IMR-90 (cell line): ENCODE data around the gene HDGFL2. TPM values are rescaled to one million over a fixed set of nuclear protein-coding genes. Genes with fewer than 3 reads are reported as not detected.

Experiments
- ATAC-seq: fragments of 200-7000 bp; cut with Tn5 transposase; 2 replicates; pipeline ENCODE4 v1.9.1; 2020; ENCODE audit warnings: low read depth, mild to moderate bottlenecking, moderate library complexity
- BruUV-seq: library from RNA; stranded (reverse); fragments of 400-500 nt; replicated peaks from 2 replicates; lab custom pipeline; 2021; lab: Mats Ljungman, UMichigan
- CTCF ChIA-PET: fragments of 300-600 bp; formaldehyde crosslinking; extraction: SDS; loops from one replicate; lab custom pipeline; 2021; ENCODE audit warnings: antibody characterized with exemption; lab: Yijun Ruan, JAX
- POLR2A ChIA-PET: fragments of 300-600 bp; sonication (Branson Sonifier 250); formaldehyde crosslinking; loops from one replicate; lab custom pipeline; 2022; ENCODE audit warnings: antibody characterized with exemption; ENCODE audit not compliant: unreplicated experiment; lab: Charles Lee
- DNase-seq: peaks from one replicate; pipeline ENCODE4 v3.0.0; 2013
- H2AFZ ChIP-seq: replicated peaks from 2 replicates; pipeline ENCODE3; 2013; ENCODE audit warnings: low read length, mild to moderate bottlenecking; ENCODE audit not compliant: poor library complexity
- H2AK5ac ChIP-seq: 2 replicates; pipeline ENCODE4 v1.6.1; 2013; ENCODE audit warnings: low read depth, low read length, inconsistent platforms
- H2AK9ac ChIP-seq: replicated peaks from 2 replicates; pipeline ENCODE3; 2013; ENCODE audit warnings: mild to moderate bottlenecking, low read depth, low read length, moderate library complexity; ENCODE audit not compliant: poor library complexity
- H2BK120ac ChIP-seq: 2 replicates; pipeline ENCODE4 v1.6.1; 2013; ENCODE audit warnings: low read depth, low read length, inconsistent platforms
- H2BK15ac ChIP-seq: 3 replicates; pipeline ENCODE4 v1.6.1; 2013; ENCODE audit warnings: low read depth, low read length, inconsistent platforms
- H2BK20ac ChIP-seq: 2 replicates; pipeline ENCODE4 v1.6.1; 2013; ENCODE audit warnings: low read depth, mild to moderate bottlenecking, inconsistent platforms, low read length, moderate library complexity
- H2BK5ac ChIP-seq: 2 replicates; pipeline ENCODE4 v1.6.1; 2013; ENCODE audit warnings: mild to moderate bottlenecking, low read depth, low read length, inconsistent platforms; ENCODE audit not compliant: poor library complexity, severe bottlenecking
- H3K14ac ChIP-seq: replicated peaks from 2 replicates; pipeline ENCODE4 v1.6.1; 2013; ENCODE audit warnings: low read depth, low read length, inconsistent platforms
- H3K18ac ChIP-seq: 2 replicates; pipeline ENCODE4 v1.6.1; 2013; ENCODE audit warnings: low read depth, low read length, control low read depth
- H3K23ac ChIP-seq: 2 replicates; pipeline ENCODE4 v1.6.1; 2013; ENCODE audit warnings: low read depth, low read length, inconsistent platforms
- H3K27ac ChIP-seq: 2 replicates; pipeline ENCODE4 v1.5.1; 2013; ENCODE audit warnings: mild to moderate bottlenecking, control low read depth, low read length; ENCODE audit not compliant: insufficient read depth
- H3K27me3 ChIP-seq: 2 replicates; pipeline ENCODE4 v1.6.1; 2013; ENCODE audit warnings: low read length; ENCODE audit not compliant: control insufficient read depth, insufficient read depth
- H3K36me3 ChIP-seq: 2 replicates; pipeline ENCODE4 v1.6.1; 2013; ENCODE audit warnings: low read length, mixed read lengths; ENCODE audit not compliant: control insufficient read depth, insufficient read depth
- H3K4ac ChIP-seq: 2 replicates; pipeline ENCODE4 v1.6.1; 2013; ENCODE audit warnings: low read depth, low read length, inconsistent platforms
- H3K4me1 ChIP-seq: 2 replicates; pipeline ENCODE4 v1.6.1; 2013; ENCODE audit warnings: low read length, mixed read lengths; ENCODE audit not compliant: control insufficient read depth, insufficient read depth
- H3K4me2 ChIP-seq: 2 replicates; pipeline ENCODE4 v1.6.1; 2013; ENCODE audit warnings: low read depth, mild to moderate bottlenecking, control low read depth, low read length, moderate library complexity
- H3K4me3 ChIP-seq: 2 replicates; pipeline ENCODE4 v1.5.1; 2013; ENCODE audit warnings: low read depth, mild to moderate bottlenecking, control low read depth, low read length, moderate library complexity; ENCODE audit not compliant: insufficient read depth
- H3K56ac ChIP-seq: 2 replicates; pipeline ENCODE4 v1.6.1; 2013; ENCODE audit warnings: low read length, inconsistent platforms; ENCODE audit not compliant: insufficient read depth; ENCODE audit errors: extremely low read depth
- H3K79me1 ChIP-seq, 2 experiments: 2 replicates each; pipeline ENCODE4 v1.6.1; 2013; ENCODE audit warnings: low read length in 2 of 2, inconsistent platforms in 1 of 2, low read depth in 1 of 2
- H3K9ac ChIP-seq: 2 replicates; pipeline ENCODE4 v1.6.1; 2013; ENCODE audit warnings: low read depth, low read length, control low read depth
- H3K9me1 ChIP-seq: 2 replicates; pipeline ENCODE4 v1.6.1; 2013; ENCODE audit warnings: low read length, inconsistent platforms; ENCODE audit not compliant: insufficient read depth
- H3K9me3 ChIP-seq: 2 replicates; pipeline ENCODE4 v1.6.1; 2013; ENCODE audit warnings: low read length; ENCODE audit not compliant: control insufficient read depth, insufficient read depth
- H4K20me1 ChIP-seq: 2 replicates; pipeline ENCODE4 v1.6.1; 2013; ENCODE audit warnings: low read length, inconsistent platforms; ENCODE audit not compliant: insufficient read depth
- H4K5ac ChIP-seq: 2 replicates; pipeline ENCODE4 v1.6.1; 2013; ENCODE audit warnings: mild to moderate bottlenecking, low read depth, low read length, control low read depth
- H4K8ac ChIP-seq, 2 experiments: 2 replicates each; pipeline ENCODE4 v1.6.1; 2013; ENCODE audit warnings: low read depth in 2 of 2, low read length in 2 of 2, control low read depth in 1 of 2, inconsistent platforms in 1 of 2
- H4K91ac ChIP-seq: 2 replicates; pipeline ENCODE4 v1.6.1; 2013; ENCODE audit warnings: low read depth, low read length, inconsistent platforms; ENCODE audit not compliant: insufficient read depth
- BHLHE40 ChIP-seq: fragments of 150-350 bp; IDR thresholded peaks from 2 replicates; pipeline ENCODE4 v1.6.1; 2016; ENCODE audit warnings: mild to moderate bottlenecking, low read depth, low read length
- CEBPB ChIP-seq: IDR thresholded peaks from 2 replicates; pipeline ENCODE4 v1.6.1; 2012; ENCODE audit warnings: low read depth, low read length, improper control_type of control experiment
- CHD1 ChIP-seq: IDR thresholded peaks from 2 replicates; pipeline ENCODE4 v1.6.1; 2012; ENCODE audit warnings: low read depth, low read length, improper control_type of control experiment
- CTCF ChIP-seq: conservative IDR thresholded peaks from 2 replicates; pipeline ENCODE4 v1.5.1; 2012; ENCODE audit warnings: mild to moderate bottlenecking, low read depth, low read length, improper control_type of control experiment
- ELK1 ChIP-seq: fragments of 150-350 bp; IDR thresholded peaks from 2 replicates; pipeline ENCODE4 v1.6.1; 2016; ENCODE audit warnings: low read depth, mild to moderate bottlenecking, low read length, moderate library complexity, borderline replicate concordance
- FOS ChIP-seq: fragments of 150-350 bp; IDR thresholded peaks from 2 replicates; pipeline ENCODE4 v1.6.1; 2016; ENCODE audit warnings: low read depth, low read length
- MAFK ChIP-seq: IDR thresholded peaks from 2 replicates; pipeline ENCODE4 v1.6.1; 2012; ENCODE audit warnings: low read depth, low read length, improper control_type of control experiment
- MAZ ChIP-seq: IDR thresholded peaks from 2 replicates; pipeline ENCODE4 v1.6.1; 2012; ENCODE audit warnings: low read depth, mild to moderate bottlenecking, low read length, improper control_type of control experiment, moderate library complexity, borderline replicate concordance
- MXI1 ChIP-seq: IDR thresholded peaks from 2 replicates; pipeline ENCODE4 v1.6.1; 2012; ENCODE audit warnings: low read depth, mild to moderate bottlenecking, low read length, moderate library complexity, borderline replicate concordance
- NFE2L2 ChIP-seq: fragments of 150-350 bp; IDR thresholded peaks from 2 replicates; pipeline ENCODE4 v1.6.1; 2016; ENCODE audit warnings: low read depth, mild to moderate bottlenecking, low read length
- POLR2A ChIP-seq: IDR thresholded peaks from 2 replicates; pipeline ENCODE4 v1.6.1; 2012; ENCODE audit warnings: mild to moderate bottlenecking, low read depth, low read length
- RAD21 ChIP-seq: IDR thresholded peaks from 2 replicates; pipeline ENCODE4 v1.6.1; 2012; ENCODE audit warnings: low read length, improper control_type of control experiment
- RCOR1 ChIP-seq: IDR thresholded peaks from 2 replicates; pipeline ENCODE4 v1.6.1; 2012; ENCODE audit warnings: mild to moderate bottlenecking, low read length, improper control_type of control experiment; ENCODE audit not compliant: insufficient replicate concordance
- RFX5 ChIP-seq: IDR thresholded peaks from 2 replicates; pipeline ENCODE4 v1.8.0; 2012; ENCODE audit warnings: low read depth, mild to moderate bottlenecking, low read length, moderate library complexity
- SMC3 ChIP-seq: fragments of 150-350 bp; IDR thresholded peaks from 2 replicates; pipeline ENCODE4 v1.6.1; 2016; ENCODE audit warnings: low read depth, mild to moderate bottlenecking, antibody characterized with exemption, low read length, moderate library complexity
- USF2 ChIP-seq: fragments of 150-350 bp; IDR thresholded peaks from 2 replicates; pipeline ENCODE4 v1.6.1; 2017; ENCODE audit warnings: mild to moderate bottlenecking, antibody characterized with exemption, low read length, low read depth
- WGBS, 2 experiments: methylation state at CpG; one replicate each; pipeline versions ENCODE4 v1.1.5 to v1.1.7; 2013; ENCODE audit warnings: missing lambda C conversion rate in 2 of 2; ENCODE audit not compliant: insufficient read length in 1 of 2; ENCODE audit errors: extremely low coverage in 2 of 2; 5-methylcytosine and 5-hydroxymethylcytosine counted together
- dilution Hi-C: fragments of 300-500 bp; cut with HindIII; formaldehyde crosslinking; loops from one replicate; pipeline ENCODE4 v1.14.3; 2018; ENCODE audit warnings: low sequenced_read_pairs; ENCODE audit not compliant: unreplicated experiment
- in situ Hi-C: fragments of 300-500 bp; cut with MboI; formaldehyde crosslinking; loops from 3 replicates; pipeline ENCODE4 v1.14.3; 2019; ENCODE audit warnings: low sequenced_read_pairs, inconsistent platforms, mixed read lengths
- intact Hi-C: fragments of 100-400 bp; cut with micrococcal nuclease; formaldehyde crosslinking; loops from 2 replicates; pipeline ENCODE4 v1.10.0; 2022
- polyA plus RNA-seq, 3 experiments: library from polyadenylated mRNA; depleted of rRNA; stranded (reverse); fragments of >200 nt; gene quantifications; 2 replicates each; pipeline ENCODE4 v1.2.3, GENCODE V29; 2012; ENCODE audit warnings: low replicate concordance in 1 of 3
- total RNA-seq: library from RNA; depleted of rRNA; stranded (reverse); fragments of >200 nt; gene quantifications from 2 replicates; pipeline ENCODE4 v1.2.3, GENCODE V29; 2012

Gene HDGFL2
- total and polyA plus RNA-seq, 2 of the 4 experiments (the other 2 are of a cell fraction) = 35.8 to 48.5 TPM

- no peak overlapping the region for H3K4ac ChIP-seq
- no peak overlapping the region for H3K18ac ChIP-seq
- H3K23ac ChIP-seq = no peak overlapping the region
- H3K56ac ChIP-seq = no peak overlapping the region
- H2BK5ac ChIP-seq = no peak overlapping the region
- H3K27me3 ChIP-seq = peaks cover 14% of the 10 kb centered on the region
- H4K20me1 ChIP-seq = no peaks in the 10 kb centered on the region
- H3K14ac ChIP-seq = no peak overlapping the region
- H3K4me3 ChIP-seq = no peak overlapping the region
- ATAC-seq (no peak), DNase-seq (no peak)
- in situ Hi-C loops = no loop called here
- no peak overlapping the region for H2BK15ac ChIP-seq
- dilution Hi-C loops = no loop called here
- no peak overlapping the region for H2AK5ac ChIP-seq
- H3K9me1 ChIP-seq = no peaks in the 10 kb centered on the region
- no peak overlapping the region for H2AK9ac ChIP-seq
- H3K9ac ChIP-seq = no peak overlapping the region
- no TSS peak for BruUV-seq
- no peaks in the 10 kb centered on the region for H3K9me3 ChIP-seq
- intact Hi-C loops = no loop called here
- H2BK120ac ChIP-seq = no peak overlapping the region
- H3K4me1 ChIP-seq = peaks cover 9% of the 10 kb centered on the region
- ChIA-PET CTCF (no interaction called here), POLR2A (no interaction called here)
- H3K36me3 ChIP-seq = no peaks in the 10 kb centered on the region
- no peak overlapping the region for H2BK20ac ChIP-seq
- no peak overlapping the region for H4K5ac ChIP-seq
- H3K4me2 ChIP-seq = no peak overlapping the region
- H4K91ac ChIP-seq = no peak overlapping the region
- TF ChIP-seq CEBPB (no peak), SMC3 (no peak), MAFK (no peak), NFE2L2 (no peak), CHD1 (no peak), RCOR1 (no peak), RAD21 (no peak), MAZ (no peak), BHLHE40 (no peak), POLR2A (no peak), MXI1 (no peak), CTCF (no peak), RFX5 (no peak), ELK1 (no peak), USF2 (no peak), FOS (no peak)
- H3K79me1 ChIP-seq = no peaks in the 10 kb centered on the region
- H2AFZ ChIP-seq = peak overlapping the region; percentile 72
- no peak overlapping the region for H3K27ac ChIP-seq
- H4K8ac ChIP-seq = no peak overlapping the region
- WGBS, 2 experiments = 89% methylated on average over 3 of the region's 6 CpGs; no CpG with 5 or more reads in 1 of the 2 experiments
These were observed 47.0 kb downstream of the HDGFL2 start for GRCh38 chr19:4519172-4519496.
